Stimulated activated CD4-positive, alpha-beta T cell treated with anti-CD3 and anti-CD28 coated beads, Interleukin-15, amount 100 ng/mL, for 48 hours (primary cell): ENCODE data around the gene HSD17B3.
"Not testable (repeated sequence)": the region's sequence is repeated elsewhere in the genome, so short reads cannot be mapped to it uniquely, and the experiment has no call there.

Experiments
- DNase-seq, 2 donors: peaks; one replicate each; pipeline ENCODE4 v3.0.0-alpha.2; 2020; ENCODE audit warnings: low read depth in 2 of 2

HSD17B3 gene

DNA sequence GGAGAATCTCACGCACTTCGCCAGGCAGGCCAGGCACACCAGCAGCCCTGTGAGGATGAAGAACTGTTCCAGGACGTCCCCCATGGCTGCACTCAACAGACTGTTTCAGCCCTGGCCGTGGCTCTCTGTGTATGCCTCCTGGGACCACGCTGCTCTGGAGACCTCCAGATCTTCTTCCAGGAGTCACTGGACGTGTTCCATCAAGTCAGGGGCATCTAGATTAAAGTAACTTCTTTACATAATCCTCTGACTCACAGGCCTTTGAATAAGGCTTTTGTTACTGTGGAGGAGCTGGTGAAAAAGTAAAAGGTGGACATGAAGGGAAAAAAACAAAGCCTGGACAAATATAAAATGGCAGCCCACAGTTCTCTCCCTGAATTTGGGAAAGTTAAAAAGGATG, at the start of gene HSD17B3:
Gene HSD17B3, minus strand, starts transcription at position 156 of the 400 bp plus-strand sequence. Its CDS starts 72 bp downstream, at position 84.
- DNase-seq, result no peak

DNA sequence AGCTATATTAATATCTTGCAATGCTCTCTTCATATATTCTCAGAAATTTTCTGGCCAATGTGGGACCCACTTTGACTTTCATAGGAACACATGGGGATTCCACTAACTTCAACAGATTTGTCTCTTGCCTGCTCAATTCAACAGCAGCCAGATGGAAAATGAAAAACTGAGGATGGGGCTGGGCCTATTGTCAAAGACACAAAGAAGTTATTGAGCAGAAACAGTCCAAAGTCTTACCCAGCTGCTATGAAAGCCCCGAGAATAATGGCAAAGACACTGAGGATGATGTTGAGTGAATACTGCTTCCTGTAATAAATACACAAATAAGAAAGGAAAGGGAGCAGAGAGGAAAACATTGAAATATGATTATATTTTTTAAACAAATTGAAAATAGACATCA, 48.9 kb upstream of the HSD17B3 start:
- DNase-seq, result no peak

DNA sequence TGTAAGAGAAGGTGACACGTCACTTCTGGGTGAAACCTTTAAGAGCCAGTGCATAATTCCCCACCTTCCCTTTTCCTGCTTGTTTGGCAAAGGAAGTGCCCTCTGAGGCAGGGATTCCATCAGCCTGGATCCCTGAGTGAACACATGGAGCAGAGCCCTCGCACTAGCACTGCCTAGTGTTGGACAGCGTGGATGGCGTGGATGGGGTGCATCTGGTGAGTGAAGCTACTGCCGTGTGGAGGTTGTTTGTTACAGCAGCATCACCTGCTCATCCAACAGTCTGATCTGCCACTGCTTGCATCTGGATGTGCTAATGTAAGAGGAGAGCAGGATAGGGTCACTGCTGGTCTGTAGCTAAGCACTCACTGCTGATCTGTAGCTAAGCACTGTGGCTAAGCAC, 46.3 kb upstream of the HSD17B3 start:
- DNase-seq, result no peak

DNA sequence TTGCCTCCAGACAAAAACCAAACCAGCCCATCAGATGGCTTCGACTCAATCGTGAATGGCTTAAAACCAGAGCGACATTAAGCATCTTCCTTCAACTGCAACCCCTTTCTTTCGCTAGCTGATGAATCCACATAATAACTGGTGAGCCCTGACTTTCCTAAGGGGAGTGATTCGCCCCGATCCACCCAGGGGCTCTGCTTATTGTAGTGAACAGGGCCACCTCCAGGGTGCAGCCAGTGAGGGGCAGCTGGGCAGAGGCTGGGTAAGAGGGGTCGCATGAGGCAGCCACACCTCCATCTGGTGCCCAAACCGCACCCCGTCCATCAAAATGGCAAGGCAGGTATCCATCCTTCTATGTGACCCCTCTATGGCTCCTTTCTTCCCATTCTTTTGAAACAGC, 43.6 kb upstream of the HSD17B3 start:
- no peak for DNase-seq

DNA sequence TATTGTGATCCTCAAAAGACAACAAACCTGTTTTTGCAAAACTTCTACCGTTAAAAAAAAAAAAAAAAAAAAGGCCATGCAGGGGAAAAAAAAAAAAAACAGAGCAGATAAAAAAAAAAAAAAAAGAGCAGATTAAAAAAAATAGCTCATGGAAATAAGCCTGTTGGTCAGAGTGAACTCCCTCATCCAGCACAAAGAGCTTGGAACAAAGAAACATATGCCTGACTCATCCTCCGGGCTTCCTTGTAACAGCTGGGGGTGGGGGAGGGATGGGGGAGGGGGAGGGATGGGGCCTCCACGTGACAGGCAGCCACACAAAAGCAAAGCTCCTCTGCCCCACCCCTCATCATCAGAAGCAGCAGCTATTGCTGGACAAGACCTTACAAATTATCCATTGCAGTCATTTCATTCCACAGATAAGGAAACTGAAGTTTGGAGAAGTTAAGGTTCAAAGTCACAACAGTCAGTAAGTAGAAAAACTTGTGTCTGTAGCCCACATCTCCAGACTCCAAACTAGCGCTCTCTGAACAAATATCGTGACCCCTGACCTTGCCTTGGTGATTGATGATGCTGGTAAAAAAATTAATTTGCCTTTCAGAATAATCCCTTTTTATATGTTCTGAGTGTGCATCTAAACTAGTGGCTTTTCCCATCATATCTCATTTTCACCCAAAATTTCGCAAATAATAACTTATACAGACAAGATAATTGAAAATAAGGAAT, 42.6 kb upstream of the HSD17B3 start:
- no peak for DNase-seq

DNA sequence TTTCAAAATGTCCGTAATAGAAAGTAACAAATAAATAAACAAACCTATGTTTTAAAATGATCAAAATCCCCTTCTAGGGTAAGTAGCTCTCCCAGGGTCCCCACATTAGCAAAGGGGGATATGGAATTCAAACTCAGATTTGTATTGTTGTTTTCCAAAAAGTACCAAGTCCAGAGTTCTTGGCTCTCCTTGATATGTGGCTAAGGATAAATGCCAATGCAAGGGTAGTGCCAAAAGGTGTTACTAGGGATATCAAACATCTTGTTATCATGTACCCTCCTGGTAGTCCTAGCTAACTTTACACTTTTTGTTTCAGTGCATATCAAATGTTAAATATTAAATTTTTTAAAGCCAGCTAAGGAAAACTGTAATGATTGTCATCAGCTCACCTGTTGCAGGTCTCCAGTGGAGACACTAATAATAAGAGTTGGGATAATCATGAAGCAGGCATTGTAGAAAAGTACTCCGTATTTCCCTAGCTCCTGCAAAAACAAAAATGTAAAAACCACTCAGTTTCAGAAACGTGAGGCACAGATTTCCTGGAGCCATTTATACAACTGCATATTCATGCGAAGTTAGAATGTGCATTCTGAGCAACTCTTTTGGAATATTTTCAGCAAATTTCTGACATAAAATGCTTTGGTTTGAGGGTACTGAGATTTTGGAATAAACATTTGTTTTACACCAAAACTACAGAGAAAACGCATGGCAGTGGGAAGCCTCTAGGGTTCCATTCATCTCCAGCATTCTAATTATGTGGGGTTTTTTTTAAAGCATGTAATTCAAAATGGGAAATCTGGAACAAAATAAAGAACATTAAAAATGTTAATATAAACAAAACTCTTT, 41.8 kb upstream of the HSD17B3 start:
- DNase-seq, result no peak

DNA sequence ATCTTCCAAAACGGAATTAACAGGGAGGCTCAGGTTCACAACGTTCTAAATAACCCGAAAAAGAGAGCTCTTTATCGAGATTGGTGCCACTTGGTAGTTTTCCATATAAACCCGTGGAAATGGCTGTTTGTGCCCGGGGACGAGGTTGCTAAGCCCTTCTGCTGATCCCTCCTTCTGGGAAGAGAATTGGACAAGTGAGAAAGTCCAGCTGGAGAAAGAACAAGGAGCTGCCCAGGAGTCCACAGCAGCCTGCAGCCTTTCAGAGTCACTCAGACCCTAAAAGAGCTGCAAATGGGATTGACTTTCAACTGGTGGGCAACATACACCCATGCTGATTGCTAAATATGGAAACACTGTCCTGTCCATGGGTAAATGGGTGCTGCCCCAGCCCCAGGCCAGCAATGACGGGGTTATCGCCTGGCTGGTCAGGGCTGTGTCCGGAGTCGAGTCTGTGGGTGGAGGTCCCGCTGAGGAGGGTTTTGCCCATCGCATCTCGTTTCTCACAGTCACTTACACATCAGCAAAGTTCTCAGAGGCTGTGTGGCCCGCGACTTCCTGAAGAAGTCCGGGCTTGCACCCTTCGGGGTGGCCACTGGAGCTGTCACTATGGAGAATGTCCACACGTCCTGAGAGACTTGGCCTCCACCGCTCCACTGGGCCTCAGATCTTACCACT, 40.7 kb upstream of the HSD17B3 start:
- DNase-seq, result no peak

DNA sequence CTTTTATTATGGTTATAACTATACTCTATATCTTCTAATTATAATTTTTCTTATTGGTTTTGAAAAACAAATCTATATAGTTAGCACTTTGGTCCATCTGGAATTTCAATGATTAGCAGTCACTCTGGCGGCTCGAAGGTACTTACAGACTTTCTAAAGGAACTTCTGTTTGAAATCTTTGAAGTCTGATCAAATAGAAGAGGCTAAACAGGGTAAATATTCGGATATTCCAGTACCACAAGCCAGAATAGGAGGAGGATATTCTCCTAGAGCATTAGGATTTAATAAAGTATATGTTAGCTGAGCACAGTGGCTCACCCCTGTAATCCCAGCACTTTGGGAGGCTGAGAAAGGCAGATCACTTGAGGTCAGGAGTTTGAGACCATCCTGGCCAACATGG, 38.7 kb upstream of the HSD17B3 start:
- DNase-seq, result no peak

DNA sequence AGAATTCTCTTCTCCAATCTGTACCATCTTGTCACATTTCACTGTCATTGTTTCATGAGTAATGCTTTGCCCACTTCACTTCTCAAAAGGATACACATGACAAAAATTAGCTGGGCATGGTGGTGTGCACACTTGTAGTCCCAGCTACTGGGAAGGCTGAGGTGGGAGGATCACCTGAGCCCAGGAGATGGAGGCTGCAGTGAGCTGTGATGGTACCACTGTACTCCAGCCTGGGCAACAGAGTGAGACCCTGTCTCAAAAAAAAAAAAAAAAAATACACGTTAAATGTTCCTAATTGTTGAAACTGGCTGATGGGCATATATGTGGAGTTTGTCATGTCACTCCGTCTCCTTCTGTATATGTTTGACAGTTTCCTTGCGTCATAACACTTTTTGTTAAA, 36.3 kb upstream of the HSD17B3 start:
- DNase-seq, result no peak

DNA sequence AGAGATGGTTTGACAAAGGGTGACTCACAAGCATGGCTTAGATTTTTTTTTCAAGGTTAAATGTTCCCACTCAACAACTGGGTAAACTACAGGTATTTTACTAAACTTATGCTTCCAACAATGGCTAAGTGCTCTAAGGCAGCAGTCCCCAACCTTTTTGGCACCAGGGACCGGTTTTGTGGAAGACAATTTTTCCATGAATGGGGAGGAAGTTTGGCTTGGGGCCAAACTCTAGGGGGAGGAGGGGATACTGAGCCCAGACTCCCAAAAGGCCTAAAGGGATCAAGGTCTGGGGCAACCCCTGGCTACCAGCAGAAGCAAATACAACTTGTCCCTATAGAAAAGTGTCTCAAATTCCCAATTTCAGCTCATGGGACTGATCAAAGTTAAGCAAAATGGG, 32.0 kb upstream of the HSD17B3 start:
- DNase-seq, result no peak

DNA sequence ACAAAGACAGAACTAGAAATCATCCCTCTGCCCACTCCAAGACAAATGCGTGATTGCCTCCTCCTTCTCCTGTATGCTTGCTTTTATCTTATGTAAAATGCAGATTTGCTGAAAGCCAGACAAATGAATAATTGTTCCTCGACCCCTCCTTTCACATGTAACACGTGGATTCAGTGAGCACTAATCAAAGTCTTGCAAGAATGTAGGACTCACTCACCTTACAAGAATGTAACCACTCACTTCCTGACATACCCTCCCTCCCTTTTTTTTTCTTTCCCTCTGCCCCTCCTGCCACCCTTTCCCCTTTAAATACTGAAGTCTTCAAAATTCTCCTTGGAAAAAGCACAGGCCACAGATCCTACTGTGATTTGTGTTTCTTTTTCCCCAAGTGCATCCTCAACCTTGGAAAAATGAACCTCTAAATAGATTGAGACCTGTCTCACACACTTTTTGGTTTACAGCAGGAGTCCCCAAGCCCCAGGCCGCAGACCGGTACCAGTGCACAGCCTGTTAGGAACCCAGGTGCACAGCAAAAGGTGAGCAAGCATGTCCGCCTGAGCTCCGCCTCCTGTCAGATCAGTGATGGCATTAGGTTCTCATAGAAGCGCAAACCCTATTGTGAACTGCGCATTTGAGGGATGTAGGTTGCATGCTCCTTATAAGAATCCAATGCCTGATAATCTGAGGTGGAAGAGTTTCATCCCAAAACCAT, 29.4 kb upstream of the HSD17B3 start:
- no peak for DNase-seq

DNA sequence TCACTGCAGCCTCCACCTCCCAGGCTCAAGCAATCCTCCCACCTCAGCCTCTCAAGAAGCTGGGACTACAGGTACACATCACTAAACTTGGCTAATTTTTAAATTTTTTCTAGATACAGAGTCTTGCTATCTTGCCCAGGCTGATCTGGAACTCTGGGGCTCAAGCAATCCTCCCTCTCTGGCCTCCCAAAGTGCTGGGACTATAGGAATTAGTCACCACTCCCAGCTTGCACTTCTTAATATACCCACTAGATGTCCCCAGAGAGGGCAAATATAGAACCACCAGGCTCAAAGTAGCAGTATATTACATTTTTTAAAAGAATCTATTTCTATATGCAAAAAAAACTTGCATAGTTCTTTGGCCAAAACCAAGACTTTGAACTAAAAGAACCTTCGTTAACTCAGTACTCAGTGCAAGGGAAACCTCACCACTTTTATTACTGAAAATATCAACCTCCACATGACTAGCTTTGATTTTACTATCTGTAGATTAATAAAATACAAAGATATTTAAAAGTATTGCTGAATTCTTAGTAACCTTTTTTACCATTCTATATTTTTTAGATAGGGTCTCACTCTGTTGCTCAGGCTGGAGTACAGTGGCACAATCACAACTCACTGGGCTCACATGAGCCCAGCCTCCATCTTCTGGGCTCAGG, 25.8 kb upstream of the HSD17B3 start:
- DNase-seq, result peak; percentile 2 to 28

DNA sequence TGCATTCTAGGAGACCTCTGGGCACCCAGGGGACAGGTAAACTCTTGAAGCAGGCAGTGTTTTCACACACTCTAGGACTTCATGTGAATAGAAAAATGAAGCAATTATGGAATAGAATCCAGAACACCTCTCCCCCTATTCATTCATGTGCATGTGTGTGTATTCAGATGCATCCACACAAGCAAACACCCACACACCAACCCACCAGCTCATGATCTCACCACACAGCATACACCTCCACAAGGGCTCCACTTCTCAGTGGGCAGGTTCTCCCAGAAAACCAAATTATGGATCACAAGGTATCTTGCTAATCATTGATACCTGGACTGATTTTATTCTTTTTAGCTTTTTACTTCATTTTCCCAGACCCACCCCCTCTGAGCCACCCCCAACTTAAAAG, 21.2 kb upstream of the HSD17B3 start:
- DNase-seq, result no peak

DNA sequence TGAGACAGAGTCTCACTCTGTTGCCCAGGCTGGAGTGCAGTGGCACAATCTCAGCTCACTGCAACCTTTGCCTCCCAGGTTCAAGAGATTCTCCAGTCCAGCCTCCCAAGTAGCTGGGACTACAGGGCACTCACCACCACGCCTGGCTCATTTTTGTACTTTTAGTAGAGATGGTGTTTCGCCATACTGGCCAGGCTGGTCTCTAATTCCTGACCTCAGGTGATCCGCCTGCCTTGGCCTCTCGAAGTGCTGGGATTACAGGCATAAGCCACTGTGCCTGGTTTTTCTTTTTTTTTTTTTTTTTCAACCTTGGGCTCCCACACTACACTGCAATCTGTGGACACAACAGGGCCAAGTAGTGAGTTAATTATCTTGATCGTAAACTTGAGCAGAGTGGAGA, 20.8 kb upstream of the HSD17B3 start:
- DNase-seq, result not testable (repeated sequence)

DNA sequence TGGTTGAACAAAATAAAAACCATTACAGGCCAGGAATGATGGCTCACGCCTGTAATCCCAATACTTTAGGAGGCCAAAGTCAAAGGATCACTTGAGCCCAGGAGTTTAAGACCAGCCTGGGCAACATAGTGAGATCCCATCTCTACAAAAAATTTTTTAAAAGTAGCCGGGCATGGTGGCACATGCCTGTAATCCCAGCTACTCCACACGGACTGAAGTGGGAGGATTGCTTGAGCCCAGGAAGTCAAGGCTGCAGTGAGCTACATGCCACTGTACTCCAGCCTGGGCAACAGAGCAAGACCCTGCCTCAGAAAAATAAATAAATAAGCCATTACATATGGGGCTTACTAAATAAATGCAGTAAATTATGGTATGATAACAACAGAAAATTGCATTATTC, 20.2 kb upstream of the HSD17B3 start:
- DNase-seq, result not testable (repeated sequence)

DNA sequence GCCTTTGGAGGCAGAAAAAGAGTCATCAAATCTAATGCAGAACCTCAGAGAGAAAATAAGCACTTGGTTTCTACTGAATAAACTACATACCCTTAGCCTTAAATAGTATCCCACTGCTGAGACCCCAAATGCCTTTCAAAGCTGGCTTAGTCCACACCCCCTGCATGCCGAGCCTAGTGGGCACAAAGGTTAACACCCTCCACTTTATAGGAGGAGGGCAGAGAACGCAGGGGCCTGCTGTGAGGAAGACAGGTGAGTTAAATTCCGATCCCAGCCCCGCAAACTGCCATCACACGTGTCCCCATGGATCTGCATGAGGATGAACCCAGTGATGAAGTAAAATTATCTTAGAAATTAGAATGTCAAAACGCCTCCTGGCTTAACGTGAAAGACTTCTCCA, 19.5 kb upstream of the HSD17B3 start:
- DNase-seq, result no peak

DNA sequence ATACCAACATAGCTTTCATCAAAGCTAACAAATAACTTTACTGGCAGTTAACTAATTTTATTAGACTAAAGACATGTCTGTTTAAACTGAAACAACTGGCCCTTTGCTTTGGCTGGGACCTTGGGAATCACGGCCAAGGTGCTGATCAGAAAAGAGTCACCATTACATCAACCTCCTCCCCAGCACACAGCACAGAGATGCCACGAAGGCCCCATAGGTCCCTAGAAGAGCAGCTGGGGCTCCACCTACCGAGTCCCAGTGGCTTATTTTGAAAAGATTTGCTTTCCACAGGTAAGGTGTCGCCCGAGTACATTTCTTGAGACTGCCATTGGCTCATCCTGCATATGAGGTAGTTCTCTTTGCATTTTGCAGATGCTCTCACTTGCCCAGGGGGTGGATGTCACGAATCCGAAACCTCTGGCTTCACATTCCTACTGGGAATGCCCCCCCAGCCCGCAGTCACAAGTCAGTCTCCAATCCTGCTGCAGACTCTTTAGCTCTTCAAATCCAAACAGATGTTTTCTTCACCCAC, 18.8 kb upstream of the HSD17B3 start:
- DNase-seq, result no peak

DNA sequence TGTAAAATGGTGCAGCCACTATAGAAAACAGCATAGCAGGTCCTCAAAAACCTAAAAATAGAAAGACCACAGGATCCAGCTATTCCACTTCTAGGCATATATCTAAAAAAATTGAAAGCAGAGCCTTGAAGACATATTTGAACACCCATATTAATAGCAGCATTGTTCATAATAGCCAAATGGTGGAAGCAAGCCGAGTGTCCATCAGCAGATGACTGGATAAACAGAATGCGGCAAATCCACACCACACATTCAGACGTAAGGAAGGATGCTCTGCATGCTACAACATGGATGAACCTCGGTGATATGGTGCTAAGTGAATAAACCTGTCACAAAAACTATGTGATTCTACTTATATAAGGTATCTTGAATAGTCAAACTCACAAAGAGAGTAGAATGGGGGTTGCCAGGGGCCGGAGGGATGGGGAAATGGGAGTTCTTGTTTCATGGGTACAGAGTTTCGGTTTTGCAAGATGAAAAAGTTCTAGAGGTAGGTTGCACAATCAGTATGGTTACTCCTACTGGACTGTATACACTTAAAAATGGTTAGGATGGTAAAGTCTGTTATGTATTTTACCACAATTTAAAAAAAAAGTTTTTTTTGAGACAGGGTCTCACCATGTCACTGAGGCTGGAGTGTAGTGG, 17.1 kb upstream of the HSD17B3 start:
- DNase-seq, result no peak

DNA sequence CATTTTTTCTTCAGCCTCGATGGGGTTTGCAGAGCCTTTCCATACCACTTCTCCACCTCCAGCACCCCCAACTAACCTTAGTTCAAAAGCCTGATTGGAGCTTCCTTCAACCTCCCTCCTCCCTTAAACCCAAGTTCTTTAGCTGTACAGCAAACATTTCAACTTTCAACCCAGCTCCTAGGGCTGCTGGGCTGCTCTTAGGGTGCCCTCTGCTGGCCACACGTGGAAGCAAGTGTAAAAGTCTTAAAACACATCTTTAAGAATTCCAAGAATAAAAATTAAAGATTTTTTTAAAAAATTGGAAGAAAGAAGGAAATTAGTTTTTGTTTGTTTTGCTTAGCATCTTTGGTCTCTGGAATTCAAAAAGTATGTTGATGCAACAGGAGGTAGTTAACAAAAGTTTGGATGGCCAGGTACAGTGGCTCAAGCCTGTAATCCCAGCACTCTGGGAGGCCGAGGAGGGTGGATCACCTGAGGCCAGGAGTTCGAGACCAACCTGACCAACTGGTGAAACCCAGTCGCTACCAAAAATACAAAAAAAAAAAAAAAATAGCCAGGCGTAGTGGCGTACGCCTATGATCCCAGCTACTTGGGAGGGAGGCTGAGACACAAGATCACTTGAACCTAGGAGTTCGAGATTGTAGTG, 15.5 kb upstream of the HSD17B3 start:
- DNase-seq, result peak; percentile 9 to 41

DNA sequence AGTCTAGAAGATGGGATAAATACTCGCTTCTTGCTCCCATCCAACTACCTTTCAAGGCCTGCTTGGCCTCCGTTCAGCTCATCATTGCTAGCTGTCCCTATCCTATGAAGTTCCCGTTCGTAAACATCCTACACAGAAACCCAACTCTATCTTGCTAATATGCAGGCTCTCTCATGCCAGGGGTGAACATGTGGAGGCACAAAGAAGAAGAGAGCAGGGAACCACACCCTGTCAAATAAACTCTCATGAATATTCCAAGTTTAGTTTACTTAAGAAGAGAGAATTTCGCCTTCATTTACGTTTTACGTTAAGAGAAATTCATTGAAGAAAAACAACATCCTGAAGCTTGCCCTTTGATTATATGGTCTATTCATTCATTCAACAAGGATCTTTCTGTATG, 7.9 kb upstream of the HSD17B3 start:
- no peak for DNase-seq
